A673 (cell line): Measurements from ENCODE around the gene GMDS. TPM values are rescaled to one million over a fixed set of nuclear protein-coding genes. Genes with fewer than 3 reads are reported as not detected.

Experiments used
- BruUV-seq: library from RNA; stranded (reverse); fragments of 400-500 nt; replicated peaks from 2 replicates; lab custom pipeline; 2021; lab: Mats Ljungman, UMichigan
- CTCF ChIA-PET: fragments of 300-600 bp; sonication (Branson Sonifier 250); formaldehyde crosslinking; loops from one replicate; lab custom pipeline; 2022; ENCODE audit warnings: antibody characterized with exemption; lab: Charles Lee
- POLR2A ChIA-PET: fragments of 300-600 bp; sonication (Branson Sonifier 250); formaldehyde crosslinking; loops from one replicate; lab custom pipeline; 2022; ENCODE audit warnings: antibody characterized with exemption; ENCODE audit not compliant: low non-redundant PET; lab: Charles Lee
- DNase-seq: peaks from one replicate; pipeline ENCODE4 v3.0.0-alpha.2; 2015; ENCODE audit warnings: low spot score
- H3K27ac ChIP-seq: fragments of 200-600 bp; sonication (generic); 2 replicates; pipeline ENCODE4 v1.5.1; 2016; ENCODE audit warnings: mixed run types, low read depth, mild to moderate bottlenecking, mixed read lengths, antibody characterized with exemption, low read length; ENCODE audit not compliant: poor library complexity, severe bottlenecking
- H3K27me3 ChIP-seq: fragments of 200-600 bp; sonication (generic); replicated peaks from 2 replicates; pipeline ENCODE4 v1.6.1; 2017; ENCODE audit warnings: mixed run types, low read depth, mild to moderate bottlenecking, mixed read lengths, antibody characterized with exemption, low read length; ENCODE audit not compliant: insufficient read depth, poor library complexity
- H3K36me3 ChIP-seq: fragments of 200-600 bp; sonication (generic); 2 replicates; pipeline ENCODE4 v1.6.1; 2016; ENCODE audit warnings: mixed run types, mild to moderate bottlenecking, mixed read lengths, antibody characterized with exemption, low read length; ENCODE audit not compliant: insufficient read depth, poor library complexity, severe bottlenecking
- H3K4me1 ChIP-seq: fragments of 200-600 bp; sonication (generic); 2 replicates; pipeline ENCODE4 v1.6.1; 2017; ENCODE audit warnings: mixed run types, mild to moderate bottlenecking, mixed read lengths, antibody characterized with exemption, low read length; ENCODE audit not compliant: insufficient read depth, poor library complexity, severe bottlenecking
- H3K4me3 ChIP-seq: fragments of 200-600 bp; sonication (generic); 2 replicates; pipeline ENCODE4 v1.5.1; 2016; ENCODE audit warnings: low read depth, mixed run types, mild to moderate bottlenecking, mixed read lengths, low read length; ENCODE audit not compliant: poor library complexity, severe bottlenecking
- H3K9me3 ChIP-seq: fragments of 200-600 bp; sonication (generic); 2 replicates; pipeline ENCODE4 v1.6.1; 2016; ENCODE audit warnings: mixed run types, low read depth, mild to moderate bottlenecking, mixed read lengths, antibody characterized with exemption, low read length; ENCODE audit not compliant: poor library complexity, severe bottlenecking
- CTCF ChIP-seq: fragments of 300-800, 200-600 bp; sonication (generic); conservative IDR thresholded peaks from 2 replicates; pipeline ENCODE4 v1.5.1; 2017; ENCODE audit warnings: low read depth, mild to moderate bottlenecking, antibody characterized with exemption, low read length, moderate library complexity, mixed read lengths
- EZH2 ChIP-seq: fragments of 200-600 bp; sonication (generic); IDR thresholded peaks from 2 replicates; pipeline ENCODE4 v1.6.1; 2017; ENCODE audit warnings: borderline replicate concordance, low read depth, mild to moderate bottlenecking, mixed read lengths, antibody characterized with exemption, low read length; ENCODE audit not compliant: poor library complexity, severe bottlenecking
- intact Hi-C: fragments of 100-400 bp; cut with micrococcal nuclease; formaldehyde crosslinking; loops from one replicate; pipeline ENCODE4 v1.10.0; 2022; ENCODE audit not compliant: unreplicated experiment
- total RNA-seq: library from RNA; stranded (reverse); gene quantifications from 2 replicates; pipeline ENCODE4 v1.2.3, GENCODE V29; 2021

The GMDS gene
- total RNA-seq, 1 experiment from 2014 or later: 15.2 TPM

- H3K36me3 ChIP-seq: no peaks in the 10 kb centered on the region
- no peak overlapping the region for H3K4me3 ChIP-seq
- H3K9me3 ChIP-seq: no peaks in the 10 kb centered on the region
- peaks cover 14% of the 10 kb centered on the region for H3K4me1 ChIP-seq
- no TSS peak for BruUV-seq
- ChIA-PET POLR2A (no interaction called here), CTCF (no interaction called here)
- no peak overlapping the region for H3K27ac ChIP-seq
- intact Hi-C loops: no loop called here
- peaks cover 52% of the 10 kb centered on the region for H3K27me3 ChIP-seq
- DNase-seq: no peak
- no peak for TF ChIP-seq EZH2
- TF ChIP-seq CTCF: no peak
Observed at GRCh38 chr6:1622851-1623768, 622.3 kb downstream of the GMDS start.

GRCh38 chr6:1622220-1622850, 623.1 kb downstream of the GMDS start:
- POLR2A ChIA-PET: no interaction called here
- intact Hi-C loops: no loop called here
- Histone ChIP-seq H3K4me3 (no peak overlapping the region), H3K27me3 (peaks cover 44% of the 10 kb centered on the region), H3K27ac (no peak overlapping the region), H3K4me1 (peaks cover 14% of the 10 kb centered on the region), H3K9me3 (no peaks in the 10 kb centered on the region), H3K36me3 (no peaks in the 10 kb centered on the region)
- no peak for TF ChIP-seq CTCF
- no peak for TF ChIP-seq EZH2
- DNase-seq: no peak
- CTCF ChIA-PET: no interaction called here
- BruUV-seq: no TSS peak

- intact Hi-C loops: no loop called here
- DNase-seq: no peak
- Histone ChIP-seq H3K4me1 (peaks cover 13% of the 10 kb centered on the region), H3K9me3 (no peaks in the 10 kb centered on the region), H3K27ac (no peak overlapping the region), H3K4me3 (no peak overlapping the region), H3K27me3 (peaks cover 32% of the 10 kb centered on the region), H3K36me3 (no peaks in the 10 kb centered on the region)
- TF ChIP-seq EZH2 (no peak), CTCF (no peak)
- ChIA-PET POLR2A (no interaction called here), CTCF (no interaction called here)
- no TSS peak for BruUV-seq
Observed at GRCh38 chr6:1621070-1621701, 624.2 kb downstream of the GMDS start.
